IPS-18a (cell line): ENCODE measurements around the gene CPA2.
A peak's percentile ranks its signal among the peaks of the same experiment; 100 is the strongest.

Source experiments
- H3K27ac ChIP-seq: one replicate; pipeline ENCODE4 v1.5.1; 2013; ENCODE audit warnings: low read length
- H3K27me3 ChIP-seq: one replicate; pipeline ENCODE4 v1.6.1; 2013; ENCODE audit warnings: mild to moderate bottlenecking, low read length; ENCODE audit not compliant: control insufficient read depth, insufficient read depth
- H3K36me3 ChIP-seq: one replicate; pipeline ENCODE4 v1.6.1; 2013; ENCODE audit warnings: low read depth, low read length; ENCODE audit not compliant: control insufficient read depth
- H3K4me1 ChIP-seq: one replicate; pipeline ENCODE4 v1.6.1; 2013; ENCODE audit warnings: low read depth, low read length; ENCODE audit not compliant: control insufficient read depth
- H3K4me3 ChIP-seq: one replicate; pipeline ENCODE4 v1.5.1; 2013; ENCODE audit warnings: low read length
- H3K9ac ChIP-seq: one replicate; pipeline ENCODE4 v1.6.1; 2013; ENCODE audit warnings: mild to moderate bottlenecking, low read length, moderate library complexity
- H3K9me3 ChIP-seq: one replicate; pipeline ENCODE4 v1.6.1; 2013; ENCODE audit warnings: low read depth, low read length; ENCODE audit not compliant: control insufficient read depth

CPA2 gene

DNA sequence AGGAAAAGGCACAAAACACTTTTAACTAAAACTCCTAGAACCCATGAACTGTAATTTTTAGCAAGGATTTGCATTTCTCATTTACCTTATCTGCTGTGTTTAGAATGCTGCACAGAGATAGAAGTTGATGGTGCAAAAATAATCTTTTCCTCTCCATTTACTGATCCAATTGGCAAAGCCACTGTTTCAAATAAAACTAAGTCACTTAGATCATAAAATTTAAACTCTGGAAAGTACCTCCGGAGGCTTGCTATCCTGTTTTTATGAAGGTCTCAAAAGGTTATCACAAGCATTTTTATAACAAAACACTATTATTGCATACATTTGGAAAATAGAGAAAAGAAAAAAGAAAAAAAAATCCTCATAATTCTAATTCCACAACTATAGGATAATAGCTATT, 7.6 kb downstream of the CPA2 start:
- Histone ChIP-seq H3K27ac (peak overlapping the region; percentile 71), H3K4me1 (peaks cover 42% of the 10 kb centered on the region), H3K9me3 (no peaks in the 10 kb centered on the region), H3K4me3 (peak overlapping the region; percentile 48), H3K27me3 (no peaks in the 10 kb centered on the region), H3K36me3 (no peaks in the 10 kb centered on the region), H3K9ac (peak overlapping the region; percentile 35)

DNA sequence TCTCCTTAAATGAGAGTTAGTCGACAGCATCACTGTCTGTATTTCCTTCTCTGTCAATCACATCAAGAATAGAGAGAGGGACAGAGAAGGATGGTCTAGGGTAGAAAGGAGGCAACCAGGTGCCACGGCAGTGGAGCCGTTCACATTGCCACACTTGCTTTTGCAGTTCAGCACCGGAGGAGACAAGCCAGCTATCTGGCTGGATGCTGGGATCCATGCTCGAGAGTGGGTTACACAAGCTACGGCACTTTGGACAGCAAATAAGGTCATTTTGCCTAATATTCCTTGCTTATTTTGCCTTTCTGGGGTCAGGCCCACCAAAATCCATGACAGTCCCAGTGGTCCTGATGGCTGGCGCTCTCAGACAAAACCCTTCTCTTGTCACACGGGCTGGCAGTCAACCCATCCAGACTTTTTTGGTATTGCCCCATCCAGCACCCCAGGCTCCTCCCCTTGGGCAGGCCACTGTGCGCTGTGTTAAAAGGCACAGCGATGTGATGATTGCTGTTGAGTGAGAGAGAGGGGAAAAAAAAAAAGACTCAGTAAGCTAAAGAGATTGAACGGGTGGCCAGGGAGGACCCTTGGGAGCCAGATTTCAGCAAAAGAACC, 8.4 kb downstream of the CPA2 start:
- Histone ChIP-seq H3K27ac (no peak overlapping the region), H3K9me3 (no peaks in the 10 kb centered on the region), H3K27me3 (no peaks in the 10 kb centered on the region), H3K36me3 (no peaks in the 10 kb centered on the region), H3K4me1 (peaks cover 42% of the 10 kb centered on the region), H3K4me3 (peak overlapping the region; percentile 0), H3K9ac (no peak overlapping the region)

DNA sequence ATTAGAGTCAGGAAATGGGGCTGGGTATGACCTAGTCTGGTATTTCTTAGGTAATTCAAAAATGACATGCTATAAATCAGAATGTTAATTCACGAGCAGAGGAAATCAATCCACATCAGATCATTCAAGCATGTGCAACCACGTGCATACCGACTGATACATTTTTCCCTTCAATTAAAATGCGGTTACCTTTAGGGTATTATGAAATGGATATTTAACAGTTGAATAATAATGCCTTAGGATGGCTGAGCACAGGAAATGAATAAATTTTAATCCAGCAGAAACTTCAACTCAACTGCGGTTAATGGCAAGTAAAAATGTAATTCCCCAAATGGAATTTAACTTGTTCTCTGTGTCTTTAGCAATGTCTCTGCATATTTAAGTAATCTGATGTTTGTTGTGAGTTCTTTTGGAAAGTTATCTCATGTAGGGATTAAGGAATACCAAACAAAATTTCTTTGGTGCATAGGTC, 9.2 kb downstream of the CPA2 start:
- Histone ChIP-seq H3K27ac (no peak overlapping the region), H3K9ac (no peak overlapping the region), H3K36me3 (no peaks in the 10 kb centered on the region), H3K4me1 (peaks cover 42% of the 10 kb centered on the region), H3K9me3 (no peaks in the 10 kb centered on the region), H3K4me3 (no peak overlapping the region), H3K27me3 (no peaks in the 10 kb centered on the region)

DNA sequence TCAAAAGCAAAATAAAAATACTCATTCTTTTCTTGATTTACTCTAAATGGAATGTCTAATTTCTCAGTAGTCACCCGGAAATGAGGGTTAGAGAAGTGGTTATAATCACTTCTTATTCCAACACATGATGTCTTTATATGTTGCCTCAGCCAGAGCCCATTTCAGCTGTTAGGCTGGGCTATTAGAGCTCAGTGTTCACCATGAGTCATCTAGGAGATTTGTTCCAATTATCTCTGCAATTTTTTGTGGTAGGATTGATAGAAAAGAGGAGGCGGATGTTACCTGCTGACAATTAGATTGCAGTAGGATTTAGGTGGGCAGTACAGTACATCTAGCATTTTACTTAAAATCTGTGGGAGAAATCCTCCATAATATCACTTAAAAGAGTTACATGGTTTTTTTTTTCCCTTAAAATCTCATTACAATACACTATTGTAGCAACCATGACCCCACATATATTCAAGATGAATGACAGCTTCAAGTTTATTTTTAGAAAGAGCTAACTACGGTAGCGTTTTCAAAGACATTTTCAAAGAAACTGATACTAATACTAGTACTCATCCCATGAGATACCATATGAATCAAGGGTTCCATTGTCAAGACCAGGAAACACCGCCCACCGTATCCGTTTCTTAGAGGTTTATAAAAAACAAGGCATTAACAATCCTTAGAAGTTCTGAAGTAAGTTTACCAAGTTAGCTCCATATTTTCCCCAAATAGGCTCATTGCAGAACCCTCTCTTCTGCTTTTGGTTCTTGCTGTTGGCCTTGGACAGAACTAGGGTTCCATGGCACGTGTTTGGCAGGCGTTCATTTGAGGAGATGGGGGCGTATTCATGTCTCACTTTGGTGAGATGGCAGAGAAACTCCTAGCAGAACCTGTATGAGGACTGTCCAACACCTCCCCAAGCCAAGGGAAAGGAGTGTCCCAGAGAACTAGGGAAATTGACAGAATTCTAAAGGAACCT, 10.4 kb downstream of the CPA2 start:
- no peak overlapping the region for H3K27ac ChIP-seq
- H3K36me3 ChIP-seq: no peaks in the 10 kb centered on the region
- no peaks in the 10 kb centered on the region for H3K9me3 ChIP-seq
- peaks cover 35% of the 10 kb centered on the region for H3K4me1 ChIP-seq
- H3K9ac ChIP-seq: no peak overlapping the region
- no peak overlapping the region for H3K4me3 ChIP-seq
- no peaks in the 10 kb centered on the region for H3K27me3 ChIP-seq

DNA sequence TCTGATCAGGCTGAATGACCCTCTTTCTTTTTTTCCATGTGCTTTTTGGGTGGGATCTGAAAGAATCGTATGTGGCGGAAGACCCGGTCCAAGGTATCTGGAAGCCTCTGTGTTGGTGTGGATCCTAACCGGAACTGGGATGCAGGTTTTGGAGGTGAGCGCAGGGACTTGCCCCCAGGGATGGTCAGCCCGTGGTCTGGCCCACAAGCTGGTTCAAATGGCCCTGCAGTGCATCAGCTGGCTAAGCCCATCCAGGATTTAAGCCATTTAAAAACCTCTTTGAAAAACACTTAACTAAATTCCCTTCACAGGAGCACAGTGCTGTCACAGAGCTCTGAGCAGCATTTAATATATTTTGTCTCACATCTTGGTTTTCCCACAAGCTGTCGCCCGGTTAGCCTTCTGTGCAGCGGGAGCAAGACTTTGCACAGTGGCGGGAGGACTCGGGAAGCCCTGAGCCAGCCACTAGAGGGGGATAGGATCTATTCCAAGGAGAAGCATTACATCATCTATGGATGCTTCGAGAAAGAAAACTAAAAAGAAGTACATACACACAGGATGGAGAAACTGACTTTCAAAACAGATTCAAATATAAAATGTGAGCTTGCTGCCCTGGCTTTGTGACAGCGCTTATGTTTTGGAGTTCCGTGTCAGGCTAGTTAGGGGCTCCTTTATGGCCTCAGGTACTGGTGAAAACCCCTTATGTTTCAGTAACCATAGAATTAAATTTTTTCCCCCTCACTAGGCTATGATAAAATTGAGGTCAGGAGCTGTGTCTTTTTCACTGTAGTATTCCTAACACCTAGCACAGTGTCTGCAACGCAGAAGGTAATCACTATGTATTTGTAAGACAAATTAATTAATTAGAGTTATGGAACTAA, 11.3 kb downstream of the CPA2 start:
- Histone ChIP-seq H3K9me3 (no peaks in the 10 kb centered on the region), H3K36me3 (no peaks in the 10 kb centered on the region), H3K9ac (no peak overlapping the region), H3K4me3 (no peak overlapping the region), H3K27ac (no peak overlapping the region), H3K27me3 (no peaks in the 10 kb centered on the region), H3K4me1 (peaks cover 26% of the 10 kb centered on the region)

DNA sequence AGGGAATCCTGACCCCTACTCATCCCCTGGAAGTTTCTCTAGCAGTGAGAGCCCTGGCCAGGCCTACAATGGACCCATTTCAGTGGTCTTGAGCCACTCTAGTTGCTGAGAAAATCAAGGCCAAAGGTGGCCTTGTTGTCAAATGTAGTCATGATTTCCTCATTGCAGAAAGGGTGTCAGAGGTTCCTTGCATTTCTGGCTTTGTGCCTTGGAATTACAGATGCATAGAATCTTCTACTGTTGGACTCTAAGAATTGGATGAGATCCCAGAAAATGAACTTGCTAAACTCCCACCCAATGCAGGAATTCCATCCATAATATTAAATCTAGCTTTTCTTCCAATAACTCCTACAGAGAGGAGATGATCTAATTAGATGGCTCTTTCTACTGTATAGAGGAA, 12.2 kb downstream of the CPA2 start:
- H3K4me3 ChIP-seq: no peak overlapping the region
- H3K36me3 ChIP-seq: no peaks in the 10 kb centered on the region
- no peaks in the 10 kb centered on the region for H3K9me3 ChIP-seq
- H3K4me1 ChIP-seq: peaks cover 21% of the 10 kb centered on the region
- no peak overlapping the region for H3K27ac ChIP-seq
- no peak overlapping the region for H3K9ac ChIP-seq
- H3K27me3 ChIP-seq: no peaks in the 10 kb centered on the region

DNA sequence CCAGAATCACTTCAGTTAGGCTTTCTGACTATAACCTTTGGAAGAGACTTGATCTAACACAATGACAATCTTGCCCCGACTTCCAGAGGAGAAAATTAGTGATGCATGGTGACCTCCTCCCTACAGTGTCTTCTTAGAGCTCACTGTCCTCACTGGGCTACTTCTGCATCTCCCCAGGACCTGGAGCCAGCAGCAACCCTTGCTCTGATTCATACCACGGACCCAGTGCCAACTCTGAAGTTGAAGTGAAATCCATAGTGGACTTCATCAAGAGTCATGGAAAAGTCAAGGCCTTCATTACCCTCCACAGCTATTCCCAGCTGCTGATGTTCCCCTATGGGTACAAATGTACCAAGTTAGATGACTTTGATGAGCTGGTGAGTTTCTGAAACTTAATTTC, 12.6 kb downstream of the CPA2 start:
- no peak overlapping the region for H3K9ac ChIP-seq
- H3K4me1 ChIP-seq: peaks cover 17% of the 10 kb centered on the region
- no peak overlapping the region for H3K4me3 ChIP-seq
- H3K36me3 ChIP-seq: no peaks in the 10 kb centered on the region
- no peaks in the 10 kb centered on the region for H3K27me3 ChIP-seq
- no peak overlapping the region for H3K27ac ChIP-seq
- no peaks in the 10 kb centered on the region for H3K9me3 ChIP-seq

DNA sequence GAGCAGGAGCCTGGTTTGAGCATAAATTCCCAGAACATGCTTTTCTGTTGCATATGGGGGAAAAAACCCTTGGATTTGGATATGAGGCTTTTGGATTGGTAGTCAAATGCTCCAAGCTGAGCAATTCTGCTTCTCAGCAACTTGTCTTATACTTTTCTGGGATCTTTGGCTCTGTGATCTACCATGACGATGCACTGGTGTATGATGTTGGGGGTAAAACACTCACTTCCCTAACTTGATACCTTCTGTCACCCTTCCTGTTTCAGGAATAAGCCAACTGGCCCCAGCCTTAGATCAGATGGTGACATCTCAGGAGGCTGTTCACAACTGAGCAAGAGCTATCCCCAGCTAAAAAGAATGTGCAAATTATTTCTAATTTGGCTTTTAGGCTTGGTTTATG, 13.2 kb downstream of the CPA2 start:
- Histone ChIP-seq H3K9me3 (no peaks in the 10 kb centered on the region), H3K4me3 (no peak overlapping the region), H3K9ac (no peak overlapping the region), H3K27me3 (no peaks in the 10 kb centered on the region), H3K27ac (no peak overlapping the region), H3K36me3 (no peaks in the 10 kb centered on the region), H3K4me1 (peaks cover 11% of the 10 kb centered on the region)

DNA sequence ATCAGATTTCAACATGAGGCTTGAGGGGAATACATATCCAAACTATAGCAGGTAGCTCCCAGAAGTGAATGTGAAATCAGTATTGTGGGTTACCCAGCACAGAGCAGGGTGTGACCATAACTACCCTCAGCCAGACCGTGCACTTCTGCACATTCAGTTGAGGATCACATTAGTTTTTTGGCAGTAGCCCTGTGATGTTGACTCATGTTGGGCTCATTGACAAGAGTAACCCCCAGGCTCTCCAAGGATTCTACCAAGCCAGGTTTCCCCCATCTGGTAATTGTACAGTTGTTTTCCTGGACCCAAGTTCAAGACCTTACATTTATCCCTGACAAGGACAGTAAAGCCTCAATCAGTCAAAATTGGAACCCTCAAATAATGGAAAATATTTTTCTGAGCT, 14.6 kb downstream of the CPA2 start:
- Histone ChIP-seq H3K4me1 (no peaks in the 10 kb centered on the region), H3K4me3 (no peak overlapping the region), H3K27ac (no peak overlapping the region), H3K9ac (no peak overlapping the region), H3K36me3 (no peaks in the 10 kb centered on the region), H3K27me3 (no peaks in the 10 kb centered on the region), H3K9me3 (no peaks in the 10 kb centered on the region)

DNA sequence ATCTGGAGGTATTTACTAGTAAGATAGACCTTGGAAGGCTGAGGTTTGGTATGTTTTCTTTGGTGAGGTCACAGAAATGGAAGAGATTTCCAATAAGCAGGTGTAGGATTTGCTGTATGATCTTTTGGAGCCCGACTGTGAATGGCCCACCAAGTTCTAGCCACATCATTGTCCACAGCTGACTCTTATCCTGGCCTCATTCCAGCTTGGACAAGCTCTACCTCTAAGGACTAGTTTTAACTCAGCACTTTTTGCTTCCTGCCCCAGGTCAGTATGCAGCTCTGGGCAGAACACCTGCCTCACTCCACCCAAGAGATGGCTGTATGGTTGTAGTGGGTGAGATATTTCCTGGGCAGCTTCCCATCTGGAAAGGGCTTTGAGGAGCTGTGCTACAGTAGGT, 20.2 kb downstream of the CPA2 start:
- H3K9me3 ChIP-seq: no peaks in the 10 kb centered on the region
- no peaks in the 10 kb centered on the region for H3K36me3 ChIP-seq
- H3K27ac ChIP-seq: no peak overlapping the region
- H3K4me3 ChIP-seq: no peak overlapping the region
- no peak overlapping the region for H3K9ac ChIP-seq
- H3K4me1 ChIP-seq: no peaks in the 10 kb centered on the region
- H3K27me3 ChIP-seq: no peaks in the 10 kb centered on the region

DNA sequence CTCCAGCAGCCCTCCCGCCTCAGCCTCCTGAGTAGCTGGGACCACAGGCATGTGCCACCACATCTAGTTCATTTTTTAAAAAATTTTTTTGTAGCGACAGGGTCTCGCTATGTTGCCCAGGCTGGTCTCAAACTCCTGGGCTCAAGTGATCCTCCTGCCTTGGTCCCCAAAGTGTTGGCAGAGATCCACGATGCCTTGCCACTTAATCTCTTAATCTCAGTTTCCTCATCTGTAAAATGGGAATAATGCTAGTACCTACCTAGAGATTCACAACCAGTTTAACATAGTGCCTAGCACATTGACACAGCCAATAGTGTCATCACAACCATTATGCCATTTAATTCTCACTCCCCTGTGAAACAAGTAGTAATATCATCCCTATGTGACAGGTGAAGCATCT, 21.5 kb downstream of the CPA2 start:
- H3K4me1 ChIP-seq: no peaks in the 10 kb centered on the region
- no peak overlapping the region for H3K4me3 ChIP-seq
- no peaks in the 10 kb centered on the region for H3K27me3 ChIP-seq
- H3K9me3 ChIP-seq: no peaks in the 10 kb centered on the region
- no peak overlapping the region for H3K27ac ChIP-seq
- no peak overlapping the region for H3K9ac ChIP-seq
- H3K36me3 ChIP-seq: no peaks in the 10 kb centered on the region
